Measurements from ENCODE around the gene IQCK.
"Not testable (repeated sequence)": the region's sequence is repeated elsewhere in the genome, so short reads cannot be mapped to it uniquely, and the experiment has no call there.

The IQCK gene

GRCh38 chr16:19760356-19761060 is 42.4 kb downstream of the IQCK start:
- no peak for DNase-seq

GRCh38 chr16:19765860-19766553 is 47.9 kb downstream of the IQCK start:
- DNase-seq, result no peak

DNA sequence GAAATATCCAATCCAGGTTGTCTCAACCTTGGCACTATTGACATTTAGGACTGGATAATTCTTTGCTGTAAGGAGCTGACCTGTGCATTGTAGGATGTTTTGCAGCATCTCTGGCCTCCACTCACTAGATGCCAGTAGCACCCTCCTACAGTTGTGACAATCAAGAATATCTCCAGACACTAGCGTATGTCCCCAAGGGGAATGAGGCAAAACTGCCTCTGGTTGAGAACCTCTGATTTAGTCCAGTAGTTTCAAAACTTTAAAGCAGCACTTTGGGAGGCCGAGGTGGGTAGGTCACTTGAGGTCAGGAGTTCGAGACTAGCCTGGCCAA is 48.4 kb downstream of the IQCK start:
- no peak for DNase-seq

GRCh38 chr16:19766988-19767387 is 48.9 kb downstream of the IQCK start:
- DNase-seq, result no peak

- no peak for DNase-seq
Observed at GRCh38 chr16:19767497-19767896, 49.4 kb downstream of the IQCK start.

GRCh38 chr16:19769239-19769638 is 51.2 kb downstream of the IQCK start:
- no peak for DNase-seq

DNA sequence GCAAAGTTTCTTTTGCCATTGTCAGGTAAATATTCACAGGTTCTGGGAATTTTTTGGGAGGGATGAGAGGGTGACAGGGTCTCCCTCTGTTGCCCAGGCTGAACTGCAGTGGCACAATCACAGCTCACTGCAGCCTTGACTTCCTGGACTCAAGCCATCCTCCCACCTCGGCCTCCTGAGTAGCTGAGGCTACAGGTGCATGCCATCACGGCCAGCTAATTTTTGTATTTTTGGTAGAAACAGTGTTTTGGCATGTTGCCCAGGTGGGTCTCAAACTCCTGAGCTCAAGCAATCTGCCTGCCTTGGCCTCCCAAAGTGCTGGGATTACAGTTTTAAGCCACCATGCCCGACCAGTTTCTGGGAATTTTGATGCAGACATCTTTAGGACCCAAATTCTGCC is 53.0 kb downstream of the IQCK start:
- DNase-seq, result no peak

DNA sequence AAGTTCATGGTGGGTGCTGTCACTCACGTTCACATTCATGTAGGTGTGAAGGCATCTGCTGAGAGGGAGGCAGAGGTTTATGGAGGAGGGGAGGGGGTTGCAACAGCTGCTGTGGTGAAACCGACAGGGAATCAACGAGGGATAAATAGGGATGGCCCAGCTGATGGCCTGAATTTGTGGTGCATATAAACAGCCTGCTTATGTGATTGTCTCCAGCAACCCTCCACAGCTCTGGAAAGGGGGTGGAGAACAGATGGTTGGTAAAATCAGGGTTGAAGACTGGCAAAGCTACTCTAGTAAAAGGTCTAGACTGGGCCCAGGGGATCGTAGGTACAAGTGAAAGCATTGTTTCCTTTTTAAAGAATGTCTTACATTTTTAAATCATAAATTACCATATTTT is 53.7 kb downstream of the IQCK start:
- DNase-seq, result no peak

GRCh38 chr16:19774024-19774423 is 56.0 kb downstream of the IQCK start:
- no peak for DNase-seq

GRCh38 chr16:19776147-19776546 is 58.1 kb downstream of the IQCK start:
- no peak for DNase-seq

- DNase-seq, result no peak
Observed at GRCh38 chr16:19776565-19776964, 58.5 kb downstream of the IQCK start.

DNA sequence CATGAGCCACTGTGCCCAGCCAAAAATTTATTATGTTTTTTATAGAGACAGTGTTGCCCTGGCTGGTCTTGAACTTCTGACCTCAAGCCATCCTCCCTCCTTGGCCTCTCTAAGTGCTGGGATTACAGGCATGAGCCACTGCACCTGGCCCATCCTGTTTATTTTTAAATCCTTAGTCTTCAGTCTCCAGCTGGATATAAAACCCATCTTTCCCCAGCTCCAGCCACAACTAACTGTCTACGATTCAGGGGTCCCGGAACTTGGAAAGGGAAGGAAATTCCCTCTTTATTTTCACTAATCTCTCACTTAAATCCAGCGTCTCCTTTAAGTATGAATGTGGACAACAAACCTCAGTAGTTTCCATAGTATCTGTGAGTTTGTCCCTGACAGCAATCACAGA is 62.2 kb downstream of the IQCK start:
- DNase-seq, result no peak

GRCh38 chr16:19781226-19781625 is 63.2 kb downstream of the IQCK start:
- no peak for DNase-seq

DNA sequence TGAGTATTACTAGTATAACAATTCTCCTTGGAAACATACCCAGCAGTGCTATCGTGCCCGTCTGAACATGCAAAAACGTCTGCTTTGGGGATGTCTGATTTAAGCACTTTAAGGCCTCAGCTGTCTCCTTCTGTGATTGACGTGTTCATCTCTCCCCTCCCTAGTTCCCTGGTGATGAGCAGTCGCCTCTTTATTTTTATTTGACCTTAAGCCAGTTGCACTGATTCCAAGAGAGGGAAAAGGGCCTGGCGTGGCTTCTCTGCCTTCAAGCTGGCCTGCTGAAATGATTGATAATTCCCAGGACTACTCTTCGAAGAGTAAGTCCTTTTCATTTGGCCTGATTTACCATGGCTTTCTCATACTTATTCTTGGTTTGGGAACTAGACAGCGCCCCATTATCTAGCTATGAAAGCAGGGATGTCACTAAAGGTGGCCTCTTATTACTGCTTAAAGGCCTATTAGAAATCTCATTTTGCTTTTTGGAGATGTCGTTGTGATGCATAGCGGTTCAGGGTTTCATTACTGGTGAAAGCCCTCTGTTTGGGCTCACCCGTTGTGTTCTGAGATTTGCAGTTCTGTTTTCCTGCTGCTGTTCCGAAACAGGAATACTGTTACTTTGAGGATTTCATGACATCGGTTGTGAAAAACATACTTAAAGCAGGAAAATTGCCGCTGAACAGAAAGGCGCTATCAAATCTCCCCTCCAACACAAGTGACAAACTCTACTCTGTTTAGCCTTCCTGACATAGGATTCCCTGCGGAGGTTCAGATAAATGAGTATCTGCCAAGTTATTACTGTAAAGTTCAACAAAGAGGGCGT is 65.5 kb downstream of the IQCK start:
- DNase-seq, result no peak

- no peak for DNase-seq
Observed at GRCh38 chr16:19784183-19784736, 66.2 kb downstream of the IQCK start.

GRCh38 chr16:19785081-19785480 is 67.0 kb downstream of the IQCK start:
- DNase-seq, result no peak

GRCh38 chr16:19785512-19786130 is 67.5 kb downstream of the IQCK start:
- DNase-seq, result no peak

DNA sequence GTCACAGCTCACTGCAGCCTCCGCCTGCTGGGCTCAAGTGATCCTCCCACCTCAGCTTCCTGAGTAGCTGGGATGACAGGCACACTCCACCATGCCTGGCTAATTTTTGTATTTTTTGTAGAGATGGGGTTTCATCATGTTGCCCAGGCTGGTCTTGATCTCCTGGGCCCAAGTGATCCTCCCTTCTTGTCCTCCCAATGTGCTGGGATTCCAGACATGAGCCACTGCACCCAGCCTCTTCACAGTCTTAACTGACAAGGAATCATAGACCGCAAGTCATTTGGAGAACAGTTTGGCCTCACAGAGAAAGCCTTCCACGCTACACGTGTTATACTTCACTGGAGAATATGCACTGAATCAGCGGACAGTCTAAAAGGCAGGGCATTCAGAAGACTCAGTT is 83.3 kb downstream of the IQCK start:
- not testable (repeated sequence) for DNase-seq

DNA sequence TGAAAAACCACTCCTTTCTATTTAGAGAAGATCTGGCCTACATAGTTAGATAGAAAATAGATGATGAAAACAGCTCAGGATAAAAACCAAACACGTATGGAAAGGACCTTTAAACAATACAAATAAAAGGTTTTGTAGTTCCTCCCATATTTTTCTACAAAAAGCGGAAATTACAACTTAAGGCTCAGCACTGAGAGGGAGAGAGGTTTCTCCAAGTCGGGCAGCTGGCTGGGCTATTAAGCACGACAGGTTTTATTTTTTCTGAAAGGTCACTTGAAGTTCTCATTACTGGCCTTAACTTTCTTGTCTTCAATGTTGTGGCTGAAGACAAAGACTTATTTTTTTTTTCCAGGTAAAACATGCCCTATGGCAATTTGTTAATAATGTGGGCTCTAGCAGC is 83.8 kb downstream of the IQCK start:
- DNase-seq, result not testable (repeated sequence)

DNA sequence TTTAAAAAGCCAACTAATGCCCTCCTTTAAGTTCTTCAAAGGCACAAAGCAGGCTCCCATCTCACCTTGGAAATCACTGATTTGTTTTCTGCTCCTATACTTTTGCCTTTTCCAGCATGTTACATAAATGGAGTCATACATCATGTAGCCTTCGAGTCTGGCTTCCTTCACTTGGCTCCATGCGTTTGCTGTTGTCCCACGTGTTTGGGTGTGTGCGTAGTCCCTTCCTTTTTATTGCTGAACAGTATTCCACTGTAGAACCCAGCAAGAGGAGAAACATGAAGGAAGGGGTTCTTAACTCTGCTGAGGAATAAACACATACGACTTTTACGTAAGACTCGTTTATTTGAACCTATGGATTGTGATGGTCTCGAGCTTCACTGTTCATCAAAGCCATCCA is 84.5 kb downstream of the IQCK start:
- DNase-seq, result no peak

- peak; percentile 70 for DNase-seq
Observed at GRCh38 chr16:19804538-19805323, 86.7 kb downstream of the IQCK start.

- DNase-seq, result no peak
Observed at GRCh38 chr16:19805459-19806162, 87.5 kb downstream of the IQCK start.
